HL-60 (cell line): ENCODE results near the gene TET2.

Source experiments
- DNase-seq, 2 experiments: peaks; one replicate each; pipeline ENCODE4 v3.0.0-alpha.2; 2010 to 2020; ENCODE audit warnings: low read depth in 1 of 2, low spot score in 1 of 2
- H3K27ac ChIP-seq: fragments of 250-450 bp; sonication (Bioruptor Pico); replicated peaks from 2 replicates; pipeline ENCODE4 v1.5.1; 2020; ENCODE audit warnings: mild to moderate bottlenecking, moderate library complexity
- H3K27me3 ChIP-seq: fragments of 250-450 bp; sonication (Bioruptor Pico); 2 replicates; pipeline ENCODE4 v1.5.1; 2021; ENCODE audit warnings: mild to moderate bottlenecking, moderate library complexity; ENCODE audit not compliant: insufficient read depth, poor library complexity, severe bottlenecking
- H3K4me3 ChIP-seq: replicated peaks from 2 replicates; pipeline ENCODE4 v1.5.1; 2011; ENCODE audit warnings: mild to moderate bottlenecking, control low read depth, low read length; ENCODE audit not compliant: insufficient read depth
- GABPA ChIP-seq: IDR thresholded peaks from 2 replicates; pipeline ENCODE4 v1.6.1; 2012; ENCODE audit warnings: low read depth
- POLR2AphosphoS5 ChIP-seq: IDR thresholded peaks from 2 replicates; pipeline ENCODE4 v1.6.1; 2012; ENCODE audit warnings: low read depth
- REST ChIP-seq: IDR thresholded peaks from 2 replicates; pipeline ENCODE4 v1.6.1; 2012; ENCODE audit warnings: low read depth; ENCODE audit not compliant: insufficient replicate concordance
- SPI1 ChIP-seq: IDR thresholded peaks from 2 replicates; pipeline ENCODE4 v1.6.1; 2012; ENCODE audit warnings: low read depth, mild to moderate bottlenecking, borderline replicate concordance
- TF ChIP-seq, protein P1 (sequence below): IDR thresholded peaks from one replicate; pipeline ENCODE4 v1.5.1; 2011; ENCODE audit warnings: low read length, control low read depth, inconsistent platforms; ENCODE audit not compliant: insufficient read depth

The TET2 gene

DNA sequence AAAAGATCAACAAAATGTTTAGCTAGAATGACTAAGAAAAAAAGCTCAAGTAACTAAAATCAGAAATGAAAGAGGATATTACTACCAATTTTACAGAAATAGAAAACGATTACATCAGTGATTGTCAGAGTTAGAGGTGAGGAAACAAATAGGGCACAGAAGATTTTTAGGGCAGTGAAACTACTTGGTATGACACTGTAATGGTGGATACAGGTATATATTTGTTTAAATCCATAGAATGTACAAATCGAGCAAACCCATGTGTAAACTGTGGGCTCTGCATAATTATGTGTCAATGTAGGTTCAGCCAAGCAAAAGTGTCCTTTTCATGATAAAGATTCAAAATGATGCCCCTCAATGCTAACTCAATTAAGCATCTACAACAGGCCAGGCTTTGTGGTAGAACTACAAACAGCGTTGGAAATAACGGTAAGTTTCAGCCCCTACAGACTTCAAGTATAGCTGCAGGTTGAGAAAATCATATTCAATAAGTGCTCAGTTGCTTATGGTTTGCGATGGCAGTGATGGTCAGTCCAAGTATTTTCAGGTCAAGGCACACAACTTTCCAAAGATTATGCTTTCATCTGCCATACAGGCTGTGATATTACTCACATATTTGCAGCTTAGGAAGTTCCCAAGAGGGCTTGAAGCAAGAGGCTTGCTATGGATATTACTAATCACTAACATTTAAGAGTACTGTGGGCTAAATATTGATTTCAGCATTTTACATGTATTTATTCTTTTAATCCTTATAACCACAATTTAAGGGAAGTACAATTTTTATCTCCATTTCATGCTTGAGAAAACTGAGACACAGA is 158.6 kb downstream of the TET2 start:
- Histone ChIP-seq H3K27ac (no peak overlapping the region), H3K27me3 (no peaks in the 10 kb centered on the region), H3K4me3 (no peak overlapping the region)
- TF ChIP-seq GABPA, result no peak
- TF ChIP-seq SPI1, result no peak
- TF ChIP-seq, protein P1, sequence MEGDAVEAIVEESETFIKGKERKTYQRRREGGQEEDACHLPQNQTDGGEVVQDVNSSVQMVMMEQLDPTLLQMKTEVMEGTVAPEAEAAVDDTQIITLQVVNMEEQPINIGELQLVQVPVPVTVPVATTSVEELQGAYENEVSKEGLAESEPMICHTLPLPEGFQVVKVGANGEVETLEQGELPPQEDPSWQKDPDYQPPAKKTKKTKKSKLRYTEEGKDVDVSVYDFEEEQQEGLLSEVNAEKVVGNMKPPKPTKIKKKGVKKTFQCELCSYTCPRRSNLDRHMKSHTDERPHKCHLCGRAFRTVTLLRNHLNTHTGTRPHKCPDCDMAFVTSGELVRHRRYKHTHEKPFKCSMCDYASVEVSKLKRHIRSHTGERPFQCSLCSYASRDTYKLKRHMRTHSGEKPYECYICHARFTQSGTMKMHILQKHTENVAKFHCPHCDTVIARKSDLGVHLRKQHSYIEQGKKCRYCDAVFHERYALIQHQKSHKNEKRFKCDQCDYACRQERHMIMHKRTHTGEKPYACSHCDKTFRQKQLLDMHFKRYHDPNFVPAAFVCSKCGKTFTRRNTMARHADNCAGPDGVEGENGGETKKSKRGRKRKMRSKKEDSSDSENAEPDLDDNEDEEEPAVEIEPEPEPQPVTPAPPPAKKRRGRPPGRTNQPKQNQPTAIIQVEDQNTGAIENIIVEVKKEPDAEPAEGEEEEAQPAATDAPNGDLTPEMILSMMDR, result no peak
- no peak for TF ChIP-seq REST
- no peak for TF ChIP-seq POLR2AphosphoS5
- DNase-seq, result no peak

- Histone ChIP-seq H3K27me3 (no peaks in the 10 kb centered on the region), H3K27ac (no peak overlapping the region), H3K4me3 (no peak overlapping the region)
- DNase-seq, result no peak
- no peak for TF ChIP-seq POLR2AphosphoS5
- no peak for TF ChIP-seq SPI1
- TF ChIP-seq, protein P1, result no peak
- TF ChIP-seq GABPA, result no peak
These were observed 159.6 kb downstream of the TET2 start for GRCh38 chr4:105306158-105306781.

- Histone ChIP-seq H3K27ac (no peak overlapping the region), H3K27me3 (no peaks in the 10 kb centered on the region), H3K4me3 (no peak overlapping the region)
- DNase-seq, result no peak
- TF ChIP-seq, protein P1, result no peak
- TF ChIP-seq GABPA, result no peak
- TF ChIP-seq POLR2AphosphoS5, result no peak
- no peak for TF ChIP-seq SPI1
These were observed 160.1 kb downstream of the TET2 start for GRCh38 chr4:105306820-105307219.

DNA sequence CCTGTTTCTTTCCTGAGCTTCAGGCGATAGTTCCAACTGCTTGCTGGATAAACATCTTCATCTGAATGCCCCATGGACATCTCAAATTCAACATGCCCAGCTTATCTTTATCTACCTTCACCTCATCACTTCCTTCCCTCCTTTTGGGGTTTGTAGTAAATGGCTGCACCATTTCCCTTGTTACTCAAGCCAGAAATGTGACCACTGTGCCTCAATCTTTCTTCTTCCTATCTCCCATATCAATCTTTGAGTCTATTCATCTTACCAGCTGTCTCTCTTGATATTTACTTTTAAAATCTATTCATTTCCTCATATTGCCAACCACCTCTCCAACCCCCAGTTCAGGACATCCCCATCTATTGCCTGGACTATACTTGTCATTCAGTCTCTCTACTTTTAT is 171.8 kb downstream of the TET2 start:
- H3K27me3 ChIP-seq, result no peaks in the 10 kb centered on the region
- no peak overlapping the region for H3K4me3 ChIP-seq
- no peak overlapping the region for H3K27ac ChIP-seq
- DNase-seq, result no peak
- TF ChIP-seq GABPA (no peak), POLR2AphosphoS5 (no peak), SPI1 (no peak), REST (no peak)
- TF ChIP-seq, protein P1, result no peak
